ENCODE results near the gene ZNF576. TPM values are rescaled to one million over a fixed set of nuclear protein-coding genes. Genes with fewer than 3 reads are reported as not detected.

The ZNF576 gene
- total RNA-seq (2022; extraction: Qiagen RNA extraction) = 12.0 to 22.2 TPM (median 21.9 TPM) in 5 replicates

DNA sequence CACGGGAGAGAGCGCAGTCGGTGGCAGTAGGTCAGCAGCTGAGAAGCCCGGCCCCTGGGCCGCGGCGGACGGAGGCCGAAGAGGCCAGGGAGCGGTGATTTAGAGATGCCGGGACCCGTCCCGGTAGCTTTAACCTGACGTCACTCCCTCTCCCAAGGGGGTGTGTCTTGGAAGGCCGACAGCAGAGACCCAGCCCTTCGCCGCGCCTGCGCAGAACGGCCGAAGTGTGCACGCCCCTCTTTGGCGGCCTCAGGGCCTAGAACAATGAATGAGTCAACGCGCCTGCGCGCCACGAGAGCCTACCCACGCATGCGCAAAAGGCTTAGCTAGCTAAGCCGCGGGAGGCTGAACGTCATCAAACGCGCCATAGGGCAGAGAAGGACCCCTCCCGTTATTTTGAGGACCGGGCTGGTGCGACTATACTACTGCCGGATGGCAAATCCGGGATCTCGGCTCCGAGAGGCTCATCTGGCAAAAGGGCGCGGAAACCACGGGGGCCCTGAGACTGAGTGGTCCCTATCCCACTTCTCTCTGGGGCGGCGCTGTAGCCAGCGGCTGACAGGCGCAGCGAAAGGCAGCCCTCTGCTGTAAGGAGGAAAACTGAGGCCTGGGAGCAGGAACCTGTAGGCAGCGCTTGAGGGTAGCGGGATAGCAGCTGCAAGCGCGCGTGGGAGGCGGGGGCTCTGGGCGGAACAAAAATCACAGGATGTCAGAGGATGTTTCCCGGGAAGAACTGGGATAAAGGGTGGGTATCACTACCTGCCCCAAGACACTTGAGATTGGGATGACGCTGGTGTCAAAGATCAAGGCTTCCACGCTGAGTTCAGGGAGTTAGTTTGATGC is at the start of gene ZNF576, which contains the start of gene IRGQ:
Gene ZNF576, plus strand, starts transcription at position 597 of the 843 bp plus-strand sequence. CDS start 514 bp downstream, outside the sequence.
Gene IRGQ, minus strand, starts transcription at position 136 of the 843 bp plus-strand sequence. CDS start 796 bp downstream, outside the sequence.

DNA sequence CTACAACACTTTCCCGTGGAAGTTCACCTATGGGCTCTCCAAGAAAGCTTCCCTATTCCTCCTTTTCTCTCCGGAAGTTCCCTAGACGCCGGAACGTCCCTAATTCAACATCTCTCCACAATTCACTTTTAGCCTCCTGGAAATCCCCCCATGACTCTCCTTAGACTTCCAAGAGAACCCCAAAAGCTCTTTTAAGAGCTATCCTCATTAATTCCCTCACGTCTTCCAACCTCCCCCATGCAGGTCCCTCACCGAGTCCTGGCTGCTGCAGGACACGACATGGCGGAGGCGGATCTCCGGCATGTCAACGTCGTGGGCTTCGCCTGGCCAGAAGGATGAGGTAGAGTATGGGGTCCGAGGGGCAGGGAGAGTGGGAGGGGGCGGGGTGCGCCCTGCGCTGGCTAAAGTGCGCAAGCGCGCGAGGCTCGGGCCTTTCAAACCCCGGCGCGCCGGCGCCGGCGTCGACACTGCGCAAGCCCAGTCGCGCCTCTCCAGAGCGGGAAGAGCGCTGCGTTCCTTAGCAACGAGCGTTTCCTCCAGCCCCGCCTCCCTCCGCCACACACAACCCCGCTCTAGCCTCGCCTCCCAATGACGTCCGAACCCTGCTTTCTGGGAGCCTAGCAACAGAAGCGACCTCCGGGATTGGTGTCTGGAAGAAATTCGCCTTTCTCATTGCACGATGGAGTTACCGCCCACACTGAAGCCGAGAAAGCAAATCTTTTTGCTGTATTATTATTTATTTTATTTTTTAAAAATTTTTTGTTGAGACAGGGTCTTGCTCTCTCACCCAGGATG is 21.0 kb upstream of the ZNF576 start, which contains the start of the genes PINLYP and XRCC1:
Gene PINLYP, plus strand, starts transcription at position 646 of the 795 bp plus-strand sequence. CDS start 1,391 bp downstream, outside the sequence.
Gene XRCC1, minus strand, starts transcription at position 372 of the 795 bp plus-strand sequence. Its CDS starts 69 bp downstream, at position 303.

DNA sequence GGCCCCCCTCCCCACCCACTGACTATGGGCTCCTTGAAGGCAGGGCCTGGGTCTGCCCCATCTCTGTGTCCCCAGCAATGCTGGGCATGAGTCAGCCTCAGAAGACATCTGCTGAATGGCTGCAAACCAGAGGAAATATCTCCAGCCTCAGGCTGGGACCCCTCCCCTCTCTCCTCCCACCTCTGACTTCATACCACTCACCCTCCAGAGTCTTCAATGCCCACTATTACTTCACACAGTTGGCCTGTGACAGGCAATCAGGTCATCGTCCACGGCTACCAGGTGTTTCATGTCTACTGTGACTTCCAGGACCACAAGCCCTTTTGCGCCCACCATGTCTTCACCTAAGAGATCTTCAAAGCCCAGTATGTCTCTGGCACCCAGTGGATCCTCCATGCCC is 15.4 kb downstream of the ZNF576 start, which contains the start of gene SRRM5:
Gene SRRM5, plus strand, starts transcription at position 301 of the 400 bp plus-strand sequence. Its CDS starts 34 bp downstream, at position 335.

DNA sequence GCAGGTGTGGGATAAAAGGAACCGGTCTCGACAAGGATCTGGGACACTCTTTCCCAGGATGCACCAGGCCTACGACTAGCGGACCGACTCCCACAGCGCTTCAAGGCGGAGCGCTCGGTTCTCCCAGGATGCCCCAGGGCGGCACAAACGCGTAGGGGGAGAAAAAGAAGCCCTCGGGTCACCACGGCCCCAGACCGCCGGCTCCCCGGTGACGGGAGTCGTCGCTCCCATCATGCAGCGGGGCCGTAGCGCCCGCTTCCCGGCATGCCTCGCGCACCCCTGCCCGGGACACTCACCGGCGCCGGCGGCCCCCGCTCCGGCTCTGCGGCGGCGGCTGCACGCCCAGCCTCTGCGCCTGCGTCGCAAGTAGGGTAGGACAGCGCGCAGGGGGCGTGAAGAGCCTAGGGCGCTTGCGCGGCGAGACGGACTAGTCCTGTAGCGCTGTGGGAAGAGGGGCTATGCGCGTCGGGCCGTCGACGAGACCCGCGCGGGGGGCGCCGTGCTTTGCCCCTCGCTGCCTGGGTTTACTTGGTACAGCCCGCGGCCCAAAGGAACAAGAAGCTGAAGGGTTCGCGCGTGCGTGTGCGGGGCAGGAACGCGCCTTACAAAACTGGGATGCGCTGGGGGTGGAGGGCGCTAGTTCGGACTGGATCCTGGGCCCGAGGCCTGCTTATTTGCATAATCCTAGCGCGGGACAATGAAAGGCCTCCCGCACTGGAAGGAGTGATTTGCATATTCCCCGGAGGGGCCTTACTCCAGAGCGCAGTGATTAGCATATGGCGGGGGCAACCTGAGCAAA is 23.1 kb downstream of the ZNF576 start, which contains the start of gene ZNF428:
Gene ZNF428, minus strand, starts transcription at position 368 of the 799 bp plus-strand sequence. CDS start 5,325 bp downstream, outside the sequence.

GRCh38 chr19:43639519-43640423 is 43.4 kb downstream of the ZNF576 start, which contains the start of gene CADM4:
CADM4 (minus strand) TSS chr19:43639850; CDS start chr19:43639790, 60 bp downstream.

Other genes with a start within 250 kb of the ZNF576 start
- 0.07 to 0.16 TPM (median 0.10 TPM) in 5 replicates for gene CD177, start 242.9 kb upstream of the ZNF576 start, total RNA-seq (2022; extraction: Qiagen RNA extraction)
- gene TEX101, start 181.7 kb upstream of the ZNF576 start, total RNA-seq (2022; extraction: Qiagen RNA extraction) = not detected in 5 replicates
- 0.27 to 0.62 TPM (median 0.45 TPM) in 5 replicates for gene LYPD3, start 131.0 kb upstream of the ZNF576 start, total RNA-seq (2022; extraction: Qiagen RNA extraction)
- 10.3 to 11.8 TPM (median 11.4 TPM) in 5 replicates for gene PHLDB3, start 91.8 kb upstream of the ZNF576 start, total RNA-seq (2022; extraction: Qiagen RNA extraction)
- gene ETHE1, start 69.4 kb upstream of the ZNF576 start, total RNA-seq (2022; extraction: Qiagen RNA extraction) = 42.2 to 55.9 TPM (median 53.7 TPM) in 5 replicates
- 1.6 to 2.5 TPM (median 2.2 TPM) in 5 replicates for gene ZNF575, start 63.4 kb upstream of the ZNF576 start, total RNA-seq (2022; extraction: Qiagen RNA extraction)
- gene XRCC1, start 21.1 kb upstream of the ZNF576 start, total RNA-seq (2022; extraction: Qiagen RNA extraction) = 29.4 to 33.6 TPM (median 30.5 TPM) in 5 replicates
- 0.19 to 0.35 TPM (median 0.23 TPM) in 5 replicates for gene PINLYP, start 20.8 kb upstream of the ZNF576 start, total RNA-seq (2022; extraction: Qiagen RNA extraction)
- 4.5 to 8.2 TPM (median 5.1 TPM) in 5 replicates for gene IRGQ, start 461 bp upstream of the ZNF576 start, total RNA-seq (2022; extraction: Qiagen RNA extraction)
- gene SRRM5, start 15.5 kb downstream of the ZNF576 start, total RNA-seq (2022; extraction: Qiagen RNA extraction) = 0.65 to 1.3 TPM (median 0.76 TPM) in 5 replicates
- 49.6 to 69.2 TPM (median 64.7 TPM) in 5 replicates for gene ZNF428, start 23.0 kb downstream of the ZNF576 start, total RNA-seq (2022; extraction: Qiagen RNA extraction)
- 6.9 to 11.3 TPM (median 9.3 TPM) in 5 replicates for gene CADM4, start 43.3 kb downstream of the ZNF576 start, total RNA-seq (2022; extraction: Qiagen RNA extraction)
- 90.0 to 104 TPM (median 102 TPM) in 5 replicates for gene PLAUR, start 73.6 kb downstream of the ZNF576 start, total RNA-seq (2022; extraction: Qiagen RNA extraction)
- not detected in 5 replicates for gene IRGC, start 119.5 kb downstream of the ZNF576 start, total RNA-seq (2022; extraction: Qiagen RNA extraction)
- 52.1 to 76.4 TPM (median 65.0 TPM) in 5 replicates for gene SMG9, start 158.4 kb downstream of the ZNF576 start, total RNA-seq (2022; extraction: Qiagen RNA extraction)
- 43.7 to 66.7 TPM (median 58.2 TPM) in 5 replicates for gene KCNN4, start 184.4 kb downstream of the ZNF576 start, total RNA-seq (2022; extraction: Qiagen RNA extraction)
- gene LYPD5, start 205.9 kb downstream of the ZNF576 start, total RNA-seq (2022; extraction: Qiagen RNA extraction) = 0.16 to 0.31 TPM (median 0.17 TPM) in 5 replicates
- gene ZNF283, start 230.7 kb downstream of the ZNF576 start, total RNA-seq (2022; extraction: Qiagen RNA extraction) = 3.6 to 7.3 TPM (median 4.4 TPM) in 5 replicates